Measurements from ENCODE around the gene SUZ12.
A peak's percentile ranks its signal among the peaks of the same experiment; 100 is the strongest.
"Not testable (repeated sequence)": the region's sequence is repeated elsewhere in the genome, so short reads cannot be mapped to it uniquely, and the experiment has no call there.

The SUZ12 gene

GRCh38 chr17:31936615-31937609 lies at the start of gene SUZ12:
TSS of gene SUZ12 (plus strand) at chr17:31937007. CDS start at chr17:31937247, 240 bp downstream.
- peak; percentile 37 for DNase-seq

- DNase-seq: no peak
These were observed 48.7 kb upstream of the SUZ12 start for GRCh38 chr17:31888124-31888523.

- no peak for DNase-seq
These were observed 35.9 kb upstream of the SUZ12 start for GRCh38 chr17:31900877-31901276.

GRCh38 chr17:31902693-31903092 lies 34.1 kb upstream of the SUZ12 start:
- no peak for DNase-seq

- no peak for DNase-seq
These were observed 33.4 kb upstream of the SUZ12 start for GRCh38 chr17:31903401-31903800.

GRCh38 chr17:31907342-31907962 lies 29.4 kb upstream of the SUZ12 start:
- DNase-seq: no peak

GRCh38 chr17:31908386-31908785 lies 28.4 kb upstream of the SUZ12 start:
- DNase-seq: no peak

- not testable (repeated sequence) for DNase-seq
These were observed 24.1 kb upstream of the SUZ12 start for GRCh38 chr17:31912705-31913104.

GRCh38 chr17:31915456-31916100 lies 21.2 kb upstream of the SUZ12 start:
- DNase-seq: no peak

GRCh38 chr17:31916491-31917064 lies 20.2 kb upstream of the SUZ12 start:
- no peak for DNase-seq

GRCh38 chr17:31917065-31917529 lies 19.7 kb upstream of the SUZ12 start:
- DNase-seq: no peak

GRCh38 chr17:31917721-31918120 lies 19.1 kb upstream of the SUZ12 start:
- DNase-seq: not testable (repeated sequence)

- no peak for DNase-seq
These were observed 18.1 kb upstream of the SUZ12 start for GRCh38 chr17:31918701-31919128.

GRCh38 chr17:31919802-31920525 lies 16.8 kb upstream of the SUZ12 start:
- no peak for DNase-seq

GRCh38 chr17:31926100-31926729 lies 10.6 kb upstream of the SUZ12 start:
- DNase-seq: no peak

GRCh38 chr17:31931756-31932155 lies 5.1 kb upstream of the SUZ12 start:
- no peak for DNase-seq

- DNase-seq: no peak
These were observed 1.3 kb upstream of the SUZ12 start for GRCh38 chr17:31935512-31935911.

- not testable (repeated sequence) for DNase-seq
These were observed 1.3 kb downstream of the SUZ12 start for GRCh38 chr17:31937926-31938641.

- DNase-seq: not testable (repeated sequence)
These were observed 5.1 kb downstream of the SUZ12 start for GRCh38 chr17:31941916-31942315.

- not testable (repeated sequence) for DNase-seq
These were observed 5.6 kb downstream of the SUZ12 start for GRCh38 chr17:31942396-31942795.

- not testable (repeated sequence) for DNase-seq
These were observed 15.1 kb downstream of the SUZ12 start for GRCh38 chr17:31951953-31952352.

All from NCI-H187 treated with DMSO at 0.1 percent for 48 hours (cell line).